Thyroid gland (tissue), 4 donors: Measurements from ENCODE around the gene GFOD2. TPM values are rescaled to one million over a fixed set of nuclear protein-coding genes. Genes with fewer than 3 reads are reported as not detected.

Source experiments
- DNase-seq, 2 donors: peaks; one replicate each; pipeline ENCODE4 v3.0.0-alpha.2; 2019
- H3K27ac ChIP-seq, 3 donors: fragments of 200-600 bp; sonication (generic); 1 replicate in 2 of 3; 2 replicates in 1 of 3; pipeline ENCODE4 v1.5.1; 2016 to 2019; ENCODE audit warnings: mild to moderate bottlenecking in 1 of 3, moderate library complexity in 1 of 3
- H3K27me3 ChIP-seq: fragments of 200-600 bp; sonication (generic); one replicate; pipeline ENCODE4 v1.5.1; 2019
- H3K36me3 ChIP-seq, 2 donors: fragments of 200-600 bp; sonication (generic); one replicate each; pipeline ENCODE4 v1.5.1; 2016 to 2019
- H3K4me1 ChIP-seq, 2 donors: fragments of 200-600 bp; sonication (generic); one replicate each; pipeline ENCODE4 v1.5.1; 2017 to 2019
- H3K4me3 ChIP-seq, 3 donors: fragments of 200-600 bp; sonication (generic); replicated peaks in 1 of 3; 1 replicate in 2 of 3; 2 replicates in 1 of 3; pipeline ENCODE4 v1.5.1; 2016; ENCODE audit warnings: mild to moderate bottlenecking in 1 of 3
- H3K9me3 ChIP-seq: fragments of 200-600 bp; sonication (generic); one replicate; pipeline ENCODE4 v1.5.1; 2017
- CTCF ChIP-seq, 6 experiments: fragments of 200-600 bp in 3 of 6; fragments of 450-650 bp in 3 of 6; sonication (generic) in 3 of 6; IDR thresholded peaks; one replicate each; pipeline ENCODE4 v1.5.1; 2016 to 2019; ENCODE audit warnings: antibody characterized with exemption in 6 of 6, mild to moderate bottlenecking in 2 of 6, inconsistent platforms in 1 of 6, moderate library complexity in 1 of 6
- POLR2A ChIP-seq, 2 donors: fragments of 450-650 bp; IDR thresholded peaks; one replicate each; pipeline ENCODE4 v1.6.1; 2017; ENCODE audit warnings: antibody characterized with exemption in 2 of 2, mild to moderate bottlenecking in 2 of 2, moderate library complexity in 1 of 2
- WGBS, 2 donors: methylation state at CpG; one replicate each; pipeline ENCODE4 v1.1.5; 2017; 5-methylcytosine and 5-hydroxymethylcytosine counted together
- intact Hi-C: fragments of 100-400 bp; cut with DNase I; formaldehyde crosslinking; loops from one replicate; pipeline ENCODE4 v1.15.1; 2023
- total RNA-seq, 4 donors: library from RNA; depleted of rRNA; stranded (reverse); fragments of >200 nt; gene quantifications; one replicate each; pipeline ENCODE4 v1.2.3, GENCODE V29; 2016

GFOD2 gene
- total RNA-seq, 4 donors from 2014 or later = 10.9 to 27.5 (median 23.7) TPM

GRCh38 chr16:67648088-67648763 lies 70.9 kb downstream of the GFOD2 start:
- WGBS, 2 donors = 29 to 37% methylated on average over 15 to 24 of the region's 65 CpGs
- TF ChIP-seq POLR2A (IDR thresholded peaks at IDR 0.05) (no peak), CTCF (IDR thresholded peaks at IDR 0.05) (no peak)

GRCh38 chr16:67647681-67648080 lies 71.4 kb downstream of the GFOD2 start:
- 75 to 79% methylated on average over 7 of the region's 13 CpGs for WGBS, 2 donors
- intact Hi-C loops = loop anchor here (5.0 kb wide), 1 partner anchor 100 kb away; no protein-coding TSS in a partner anchor
- H3K27me3 ChIP-seq = peaks cover 17% of the 10 kb centered on the region
- H3K4me1 ChIP-seq = peaks cover 0 to 21% of the 10 kb centered on the region in 2 donors
- H3K4me3 ChIP-seq = no peak overlapping the region
- H3K27ac ChIP-seq = no peak overlapping the region
- TF ChIP-seq POLR2A (IDR thresholded peaks at IDR 0.05) = no peak
- no peak for TF ChIP-seq CTCF (IDR thresholded peaks at IDR 0.05)
- no peaks in the 10 kb centered on the region for H3K9me3 ChIP-seq
- DNase-seq = no peak
- no peaks in the 10 kb centered on the region for H3K36me3 ChIP-seq

More at GRCh38 chr16:67648088-67648763, 70.9 kb downstream of the GFOD2 start:
- H3K9me3 ChIP-seq = no peaks in the 10 kb centered on the region
- no peaks in the 10 kb centered on the region for H3K36me3 ChIP-seq
- no peak overlapping the region for H3K4me3 ChIP-seq
- peaks cover under 1 to 22% of the 10 kb centered on the region in 2 donors for H3K4me1 ChIP-seq
- H3K27ac ChIP-seq = no peak overlapping the region
- intact Hi-C loops = loop anchor here (5.0 kb wide), 1 partner anchor 101 kb away; no protein-coding TSS in a partner anchor
- DNase-seq = no peak
- peaks cover 18% of the 10 kb centered on the region for H3K27me3 ChIP-seq

- intact Hi-C loops = loop anchor here (5.0 kb wide), 1 partner anchor 100 kb away; no protein-coding TSS in a partner anchor
- Histone ChIP-seq H3K9me3 (no peaks in the 10 kb centered on the region), H3K4me3 (no peak overlapping the region), H3K4me1 (peaks cover 0 to 23% of the 10 kb centered on the region in 2 donors), H3K36me3 (no peaks in the 10 kb centered on the region), H3K27me3 (peaks cover 17% of the 10 kb centered on the region), H3K27ac (no peak overlapping the region)
- WGBS, 2 donors = 74 to 87% methylated on average over 3 to 15 of the region's 15 CpGs
- no peak for TF ChIP-seq CTCF (IDR thresholded peaks at IDR 0.05)
- TF ChIP-seq POLR2A (IDR thresholded peaks at IDR 0.05) = no peak
- DNase-seq = no peak
Observed at GRCh38 chr16:67647111-67647651, 71.9 kb downstream of the GFOD2 start.

- intact Hi-C loops = loop anchor here (5.0 kb wide), 1 partner anchor 98 kb away; no protein-coding TSS in a partner anchor
- H3K4me3 ChIP-seq = no peak overlapping the region
Observed at GRCh38 chr16:67645397-67646121, 73.6 kb downstream of the GFOD2 start.

More at GRCh38 chr16:67645397-67646121, 73.6 kb downstream of the GFOD2 start:
- TF ChIP-seq POLR2A (IDR thresholded peaks at IDR 0.05) = no peak
- TF ChIP-seq CTCF (IDR thresholded peaks at IDR 0.05) = no peak
- no peak for DNase-seq
- Histone ChIP-seq H3K27me3 (peaks cover 17% of the 10 kb centered on the region), H3K4me1 (peaks cover 9 to 36% of the 10 kb centered on the region in 2 donors), H3K9me3 (no peaks in the 10 kb centered on the region), H3K36me3 (no peaks in the 10 kb centered on the region), H3K27ac (no peak overlapping the region)
- 87 to 91% methylated on average over 6 to 9 of the region's 15 CpGs for WGBS, 2 donors
